WTC11 (cell line): ENCODE data around the gene ZNF431. TPM values are rescaled to one million over a fixed set of nuclear protein-coding genes. Genes with fewer than 3 reads are reported as not detected.

ENCODE experiments used
- ATAC-seq: fragments of 200-7000 bp; cut with Tn5 transposase; 2 replicates; pipeline ENCODE4 v1.10.0; 2021; ENCODE audit warnings: mild to moderate bottlenecking, moderate library complexity
- CTCF ChIA-PET: fragments of 300-600 bp; sonication (Branson Sonifier 250); formaldehyde crosslinking; loops from one replicate; lab custom pipeline; 2021; ENCODE audit warnings: antibody characterized with exemption; lab: Charles Lee
- POLR2A ChIA-PET: fragments of 350-600 bp; sonication (Branson Sonifier 250); formaldehyde crosslinking; loops from one replicate; lab custom pipeline; 2021; ENCODE audit warnings: antibody characterized with exemption; lab: Charles Lee
- DNase-seq: peaks from one replicate; pipeline ENCODE4 v3.0.0; 2021; ENCODE audit warnings: low spot score
- H3K27ac Mint-ChIP-seq: 2 replicates; pipeline ENCODE4 v1.8.0; 2021; ENCODE audit warnings: mixed read lengths
- H3K27me3 Mint-ChIP-seq: 2 replicates; pipeline ENCODE4 v1.8.0; 2021; ENCODE audit warnings: low read depth, mild to moderate bottlenecking, moderate library complexity, mixed read lengths
- H3K36me3 Mint-ChIP-seq: 2 replicates; pipeline ENCODE4 v1.8.0; 2021; ENCODE audit warnings: mixed read lengths
- H3K4me1 Mint-ChIP-seq: 2 replicates; pipeline ENCODE4 v1.8.0; 2022; ENCODE audit warnings: mixed read lengths
- H3K4me3 Mint-ChIP-seq: 2 replicates; pipeline ENCODE4 v1.8.0; 2021; ENCODE audit warnings: mild to moderate bottlenecking, moderate library complexity, mixed read lengths
- H3K9me3 Mint-ChIP-seq: 2 replicates; pipeline ENCODE4 v1.8.0; 2021; ENCODE audit warnings: mixed read lengths
- FOXJ3 ChIP-seq: sonication (generic); formaldehyde crosslinking; IDR thresholded peaks from 2 replicates; pipeline ENCODE4 v1.9.0; 2021; ENCODE audit warnings: missing genetic modification reagents, mild to moderate bottlenecking, borderline replicate concordance
- NFATC4 ChIP-seq: fragments of 250-450 bp; sonication (Bioruptor Pico); IDR thresholded peaks from 2 replicates; pipeline ENCODE4 v1.9.0; 2021; ENCODE audit warnings: mild to moderate bottlenecking
- RORB ChIP-seq: fragments of 250-450 bp; sonication (Bioruptor Pico); IDR thresholded peaks from 2 replicates; pipeline ENCODE4 v1.9.0; 2021; ENCODE audit warnings: mild to moderate bottlenecking
- SMAD3 ChIP-seq: sonication (generic); formaldehyde crosslinking; IDR thresholded peaks from 2 replicates; pipeline ENCODE4 v1.8.0; 2022; ENCODE audit warnings: missing genetic modification reagents, mild to moderate bottlenecking, borderline replicate concordance
- TEAD4 ChIP-seq: sonication (generic); formaldehyde crosslinking; IDR thresholded peaks from 2 replicates; pipeline ENCODE4 v1.8.0; 2022; ENCODE audit warnings: mild to moderate bottlenecking, missing genetic modification reagents
- TP53 ChIP-seq: sonication (generic); formaldehyde crosslinking; IDR thresholded peaks from 2 replicates; pipeline ENCODE4 v1.8.1; 2023; ENCODE audit warnings: mild to moderate bottlenecking, missing genetic modification reagents
- ZNF317 ChIP-seq: sonication (generic); formaldehyde crosslinking; IDR thresholded peaks from 2 replicates; pipeline ENCODE4 v1.8.1; 2023; ENCODE audit warnings: low read depth, mild to moderate bottlenecking, moderate library complexity, missing genetic modification reagents, borderline replicate concordance
- total RNA-seq: library from RNA; stranded (reverse); gene quantifications from 3 replicates; pipeline ENCODE4 v1.2.3, GENCODE V29; 2021
- TF ChIP-seq, protein P1 (sequence below): sonication (generic); formaldehyde crosslinking; conservative IDR thresholded peaks from 2 replicates; pipeline ENCODE4 v1.8.1; 2023; ENCODE audit warnings: mild to moderate bottlenecking, low read depth, missing genetic modification reagents, moderate library complexity
- TF ChIP-seq, protein P2 (sequence below): sonication (generic); formaldehyde crosslinking; IDR thresholded peaks from 2 replicates; pipeline ENCODE4 v1.8.1; 2022; ENCODE audit warnings: low read depth, missing genetic modification reagents, borderline replicate concordance
- TF ChIP-seq, protein P3 (sequence below): fragments of 250-450 bp; sonication (Bioruptor Pico); IDR thresholded peaks from 2 replicates; pipeline ENCODE4 v1.9.0; 2021; ENCODE audit warnings: mild to moderate bottlenecking, borderline replicate concordance
- TF ChIP-seq, protein P4 (sequence below): sonication (generic); formaldehyde crosslinking; IDR thresholded peaks from 2 replicates; pipeline ENCODE4 v1.8.1; 2023; ENCODE audit warnings: mild to moderate bottlenecking, missing genetic modification reagents, borderline replicate concordance

The ZNF431 gene
- total RNA-seq, 1 experiment from 2014 or later, result 42.1 TPM

DNA sequence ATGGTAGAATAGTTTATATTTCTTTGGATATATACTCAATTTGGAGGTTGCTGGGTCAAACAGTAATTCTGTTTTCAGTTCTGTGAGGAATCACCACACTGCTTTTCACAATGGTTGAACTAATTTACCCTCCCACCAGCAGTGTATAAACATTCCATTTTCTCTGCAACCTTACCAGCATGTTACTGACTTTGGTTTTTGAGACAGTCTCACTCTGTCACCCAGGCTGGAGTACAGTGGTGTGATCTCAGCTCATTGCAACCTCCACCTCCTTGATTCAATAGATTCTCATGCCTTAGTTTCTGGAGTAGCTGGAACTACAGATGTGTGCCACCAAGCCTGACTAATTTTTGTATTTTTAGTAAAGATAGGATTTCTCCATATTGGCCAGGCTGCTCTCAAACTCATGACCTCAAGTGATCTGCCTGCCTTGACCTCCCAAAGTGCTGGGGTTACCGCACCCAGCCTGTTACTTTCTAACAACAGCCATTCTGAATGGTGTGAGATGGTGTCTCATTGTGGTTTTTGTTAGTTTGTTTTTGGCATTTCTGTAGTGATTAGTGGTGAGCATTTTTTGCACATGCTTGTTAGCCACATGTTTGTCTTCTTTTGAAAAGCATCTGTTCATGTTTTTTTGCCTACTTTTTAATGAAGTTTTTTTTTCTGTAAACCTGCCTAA is 47.4 kb upstream of the ZNF431 start:
- H3K4me3 Mint-ChIP-seq, result no peak overlapping the region
- CTCF ChIA-PET, result no interaction called here

DNA sequence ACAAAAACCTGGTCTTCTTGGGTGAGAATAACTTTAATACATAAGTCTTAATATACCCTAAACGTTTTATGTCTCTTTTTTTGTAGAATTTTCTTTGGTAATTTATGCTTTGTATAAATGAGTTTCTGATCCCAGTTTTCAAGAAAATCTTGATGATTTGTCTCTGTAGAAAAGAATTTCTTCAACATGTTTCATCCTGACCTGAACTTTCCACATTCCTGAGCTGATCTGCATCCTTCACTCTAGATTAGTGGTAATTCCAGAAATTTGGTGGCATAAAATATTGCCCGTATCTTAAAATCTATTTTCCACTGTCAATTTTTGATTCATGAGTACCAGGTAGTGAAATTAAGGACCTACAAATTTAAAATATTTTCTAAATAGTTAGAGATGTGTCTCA is 43.5 kb upstream of the ZNF431 start:
- CTCF ChIA-PET, result no interaction called here

More for the DNA sequence above, 47.4 kb upstream of the ZNF431 start:
- no peak for DNase-seq
- POLR2A ChIA-PET, result no interaction called here
- Mint-ChIP-seq H3K27me3 (no peaks in the 10 kb centered on the region), H3K4me1 (peaks cover 32% of the 10 kb centered on the region), H3K27ac (peak overlapping the region; percentile 62), H3K36me3 (peaks cover 60% of the 10 kb centered on the region), H3K9me3 (peaks cover 10% of the 10 kb centered on the region)
- ATAC-seq, result no peak
- TF ChIP-seq, protein P1, sequence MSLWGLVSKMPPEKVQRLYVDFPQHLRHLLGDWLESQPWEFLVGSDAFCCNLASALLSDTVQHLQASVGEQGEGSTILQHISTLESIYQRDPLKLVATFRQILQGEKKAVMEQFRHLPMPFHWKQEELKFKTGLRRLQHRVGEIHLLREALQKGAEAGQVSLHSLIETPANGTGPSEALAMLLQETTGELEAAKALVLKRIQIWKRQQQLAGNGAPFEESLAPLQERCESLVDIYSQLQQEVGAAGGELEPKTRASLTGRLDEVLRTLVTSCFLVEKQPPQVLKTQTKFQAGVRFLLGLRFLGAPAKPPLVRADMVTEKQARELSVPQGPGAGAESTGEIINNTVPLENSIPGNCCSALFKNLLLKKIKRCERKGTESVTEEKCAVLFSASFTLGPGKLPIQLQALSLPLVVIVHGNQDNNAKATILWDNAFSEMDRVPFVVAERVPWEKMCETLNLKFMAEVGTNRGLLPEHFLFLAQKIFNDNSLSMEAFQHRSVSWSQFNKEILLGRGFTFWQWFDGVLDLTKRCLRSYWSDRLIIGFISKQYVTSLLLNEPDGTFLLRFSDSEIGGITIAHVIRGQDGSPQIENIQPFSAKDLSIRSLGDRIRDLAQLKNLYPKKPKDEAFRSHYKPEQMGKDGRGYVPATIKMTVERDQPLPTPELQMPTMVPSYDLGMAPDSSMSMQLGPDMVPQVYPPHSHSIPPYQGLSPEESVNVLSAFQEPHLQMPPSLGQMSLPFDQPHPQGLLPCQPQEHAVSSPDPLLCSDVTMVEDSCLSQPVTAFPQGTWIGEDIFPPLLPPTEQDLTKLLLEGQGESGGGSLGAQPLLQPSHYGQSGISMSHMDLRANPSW (CRISPR knock-in tag), result no peak
- no peak for TF ChIP-seq RORB
- no peak for TF ChIP-seq NFATC4 (CRISPR knock-in tag)
- TF ChIP-seq, protein P2, sequence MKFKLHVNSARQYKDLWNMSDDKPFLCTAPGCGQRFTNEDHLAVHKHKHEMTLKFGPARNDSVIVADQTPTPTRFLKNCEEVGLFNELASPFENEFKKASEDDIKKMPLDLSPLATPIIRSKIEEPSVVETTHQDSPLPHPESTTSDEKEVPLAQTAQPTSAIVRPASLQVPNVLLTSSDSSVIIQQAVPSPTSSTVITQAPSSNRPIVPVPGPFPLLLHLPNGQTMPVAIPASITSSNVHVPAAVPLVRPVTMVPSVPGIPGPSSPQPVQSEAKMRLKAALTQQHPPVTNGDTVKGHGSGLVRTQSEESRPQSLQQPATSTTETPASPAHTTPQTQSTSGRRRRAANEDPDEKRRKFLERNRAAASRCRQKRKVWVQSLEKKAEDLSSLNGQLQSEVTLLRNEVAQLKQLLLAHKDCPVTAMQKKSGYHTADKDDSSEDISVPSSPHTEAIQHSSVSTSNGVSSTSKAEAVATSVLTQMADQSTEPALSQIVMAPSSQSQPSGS (CRISPR knock-in tag), result no peak
- TF ChIP-seq SMAD3 (CRISPR knock-in tag), result no peak
- no peak for TF ChIP-seq TP53 (CRISPR knock-in tag)

More for the DNA sequence above, 43.5 kb upstream of the ZNF431 start:
- no peak overlapping the region for H3K27ac Mint-ChIP-seq
- no peak for DNase-seq
- TF ChIP-seq, protein P3, sequence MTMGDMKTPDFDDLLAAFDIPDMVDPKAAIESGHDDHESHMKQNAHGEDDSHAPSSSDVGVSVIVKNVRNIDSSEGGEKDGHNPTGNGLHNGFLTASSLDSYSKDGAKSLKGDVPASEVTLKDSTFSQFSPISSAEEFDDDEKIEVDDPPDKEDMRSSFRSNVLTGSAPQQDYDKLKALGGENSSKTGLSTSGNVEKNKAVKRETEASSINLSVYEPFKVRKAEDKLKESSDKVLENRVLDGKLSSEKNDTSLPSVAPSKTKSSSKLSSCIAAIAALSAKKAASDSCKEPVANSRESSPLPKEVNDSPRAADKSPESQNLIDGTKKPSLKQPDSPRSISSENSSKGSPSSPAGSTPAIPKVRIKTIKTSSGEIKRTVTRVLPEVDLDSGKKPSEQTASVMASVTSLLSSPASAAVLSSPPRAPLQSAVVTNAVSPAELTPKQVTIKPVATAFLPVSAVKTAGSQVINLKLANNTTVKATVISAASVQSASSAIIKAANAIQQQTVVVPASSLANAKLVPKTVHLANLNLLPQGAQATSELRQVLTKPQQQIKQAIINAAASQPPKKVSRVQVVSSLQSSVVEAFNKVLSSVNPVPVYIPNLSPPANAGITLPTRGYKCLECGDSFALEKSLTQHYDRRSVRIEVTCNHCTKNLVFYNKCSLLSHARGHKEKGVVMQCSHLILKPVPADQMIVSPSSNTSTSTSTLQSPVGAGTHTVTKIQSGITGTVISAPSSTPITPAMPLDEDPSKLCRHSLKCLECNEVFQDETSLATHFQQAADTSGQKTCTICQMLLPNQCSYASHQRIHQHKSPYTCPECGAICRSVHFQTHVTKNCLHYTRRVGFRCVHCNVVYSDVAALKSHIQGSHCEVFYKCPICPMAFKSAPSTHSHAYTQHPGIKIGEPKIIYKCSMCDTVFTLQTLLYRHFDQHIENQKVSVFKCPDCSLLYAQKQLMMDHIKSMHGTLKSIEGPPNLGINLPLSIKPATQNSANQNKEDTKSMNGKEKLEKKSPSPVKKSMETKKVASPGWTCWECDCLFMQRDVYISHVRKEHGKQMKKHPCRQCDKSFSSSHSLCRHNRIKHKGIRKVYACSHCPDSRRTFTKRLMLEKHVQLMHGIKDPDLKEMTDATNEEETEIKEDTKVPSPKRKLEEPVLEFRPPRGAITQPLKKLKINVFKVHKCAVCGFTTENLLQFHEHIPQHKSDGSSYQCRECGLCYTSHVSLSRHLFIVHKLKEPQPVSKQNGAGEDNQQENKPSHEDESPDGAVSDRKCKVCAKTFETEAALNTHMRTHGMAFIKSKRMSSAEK (CRISPR knock-in tag), result no peak
- no peak for TF ChIP-seq FOXJ3 (CRISPR knock-in tag)
- no peak for TF ChIP-seq TEAD4 (CRISPR knock-in tag)
- no peak for TF ChIP-seq ZNF317 (CRISPR knock-in tag)
- TF ChIP-seq, protein P4, sequence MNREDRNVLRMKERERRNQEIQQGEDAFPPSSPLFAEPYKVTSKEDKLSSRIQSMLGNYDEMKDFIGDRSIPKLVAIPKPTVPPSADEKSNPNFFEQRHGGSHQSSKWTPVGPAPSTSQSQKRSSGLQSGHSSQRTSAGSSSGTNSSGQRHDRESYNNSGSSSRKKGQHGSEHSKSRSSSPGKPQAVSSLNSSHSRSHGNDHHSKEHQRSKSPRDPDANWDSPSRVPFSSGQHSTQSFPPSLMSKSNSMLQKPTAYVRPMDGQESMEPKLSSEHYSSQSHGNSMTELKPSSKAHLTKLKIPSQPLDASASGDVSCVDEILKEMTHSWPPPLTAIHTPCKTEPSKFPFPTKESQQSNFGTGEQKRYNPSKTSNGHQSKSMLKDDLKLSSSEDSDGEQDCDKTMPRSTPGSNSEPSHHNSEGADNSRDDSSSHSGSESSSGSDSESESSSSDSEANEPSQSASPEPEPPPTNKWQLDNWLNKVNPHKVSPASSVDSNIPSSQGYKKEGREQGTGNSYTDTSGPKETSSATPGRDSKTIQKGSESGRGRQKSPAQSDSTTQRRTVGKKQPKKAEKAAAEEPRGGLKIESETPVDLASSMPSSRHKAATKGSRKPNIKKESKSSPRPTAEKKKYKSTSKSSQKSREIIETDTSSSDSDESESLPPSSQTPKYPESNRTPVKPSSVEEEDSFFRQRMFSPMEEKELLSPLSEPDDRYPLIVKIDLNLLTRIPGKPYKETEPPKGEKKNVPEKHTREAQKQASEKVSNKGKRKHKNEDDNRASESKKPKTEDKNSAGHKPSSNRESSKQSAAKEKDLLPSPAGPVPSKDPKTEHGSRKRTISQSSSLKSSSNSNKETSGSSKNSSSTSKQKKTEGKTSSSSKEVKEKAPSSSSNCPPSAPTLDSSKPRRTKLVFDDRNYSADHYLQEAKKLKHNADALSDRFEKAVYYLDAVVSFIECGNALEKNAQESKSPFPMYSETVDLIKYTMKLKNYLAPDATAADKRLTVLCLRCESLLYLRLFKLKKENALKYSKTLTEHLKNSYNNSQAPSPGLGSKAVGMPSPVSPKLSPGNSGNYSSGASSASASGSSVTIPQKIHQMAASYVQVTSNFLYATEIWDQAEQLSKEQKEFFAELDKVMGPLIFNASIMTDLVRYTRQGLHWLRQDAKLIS, result no peak
- ATAC-seq, result no peak
- no peak overlapping the region for H3K4me3 Mint-ChIP-seq
- H3K9me3 Mint-ChIP-seq, result peaks cover 10% of the 10 kb centered on the region
- H3K36me3 Mint-ChIP-seq, result peaks cover 67% of the 10 kb centered on the region
- POLR2A ChIA-PET, result interaction anchor here (0.6 kb wide), 1 partner anchor 24 kb away, joined by 3 read pairs; no protein-coding TSS in a partner anchor
- H3K4me1 Mint-ChIP-seq, result peaks cover 11% of the 10 kb centered on the region
- H3K27me3 Mint-ChIP-seq, result no peaks in the 10 kb centered on the region
